ENCODE data around the gene FSIP1.

GRCh38 chr15:39552556-39552955 is 230.1 kb downstream of the FSIP1 start:
- TF ChIP-seq CTCF (IDR thresholded peaks at IDR 0.05): no peak
- no peak for TF ChIP-seq POLR2A (IDR thresholded peaks at IDR 0.05)
- TF ChIP-seq POLR2AphosphoS5 (IDR thresholded peaks at IDR 0.05): no peak
- TF ChIP-seq EP300 (IDR thresholded peaks at IDR 0.05): no peak

Measured in gastroesophageal sphincter (tissue), 3 donors.